Fibroblast of lung (primary cell): ENCODE results near the gene GDF7.

Experiments
- EZH2 ChIP-seq: IDR thresholded peaks from 2 replicates; pipeline ENCODE4 v1.5.1; 2012; ENCODE audit warnings: low read length, control low read depth, mild to moderate bottlenecking; ENCODE audit errors: missing control alignments
- TF ChIP-seq, protein P1 (sequence below), 2 donors: IDR thresholded peaks in 1 of 2; conservative IDR thresholded peaks in 1 of 2; 1 replicate in 1 of 2; 2 replicates in 1 of 2; pipeline ENCODE4 v1.5.1; 2011 to 2012; ENCODE audit warnings: low read length in 2 of 2, control low read depth in 1 of 2, inconsistent platforms in 1 of 2, low read depth in 1 of 2, mild to moderate bottlenecking in 1 of 2

DNA sequence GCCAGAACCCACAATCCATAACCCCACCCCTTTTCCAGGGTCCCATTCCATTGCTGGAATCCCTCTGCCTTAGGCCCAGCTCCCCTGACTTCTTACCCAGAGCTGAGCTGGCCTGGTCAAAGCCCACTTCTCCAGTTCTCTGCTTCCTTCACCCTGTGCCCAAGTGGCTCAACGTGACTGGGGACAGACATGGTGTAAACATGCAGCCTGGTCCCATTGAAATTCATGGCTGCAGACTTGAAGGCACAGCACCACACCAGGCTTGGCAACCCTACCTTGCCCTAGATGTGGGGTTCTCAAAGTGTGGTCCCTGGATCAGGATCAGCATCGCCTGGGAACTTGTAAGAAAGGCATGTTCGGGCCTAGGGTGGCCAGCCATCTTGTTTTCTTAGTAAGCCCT is 19.7 kb upstream of the GDF7 start:
- TF ChIP-seq, protein P1, sequence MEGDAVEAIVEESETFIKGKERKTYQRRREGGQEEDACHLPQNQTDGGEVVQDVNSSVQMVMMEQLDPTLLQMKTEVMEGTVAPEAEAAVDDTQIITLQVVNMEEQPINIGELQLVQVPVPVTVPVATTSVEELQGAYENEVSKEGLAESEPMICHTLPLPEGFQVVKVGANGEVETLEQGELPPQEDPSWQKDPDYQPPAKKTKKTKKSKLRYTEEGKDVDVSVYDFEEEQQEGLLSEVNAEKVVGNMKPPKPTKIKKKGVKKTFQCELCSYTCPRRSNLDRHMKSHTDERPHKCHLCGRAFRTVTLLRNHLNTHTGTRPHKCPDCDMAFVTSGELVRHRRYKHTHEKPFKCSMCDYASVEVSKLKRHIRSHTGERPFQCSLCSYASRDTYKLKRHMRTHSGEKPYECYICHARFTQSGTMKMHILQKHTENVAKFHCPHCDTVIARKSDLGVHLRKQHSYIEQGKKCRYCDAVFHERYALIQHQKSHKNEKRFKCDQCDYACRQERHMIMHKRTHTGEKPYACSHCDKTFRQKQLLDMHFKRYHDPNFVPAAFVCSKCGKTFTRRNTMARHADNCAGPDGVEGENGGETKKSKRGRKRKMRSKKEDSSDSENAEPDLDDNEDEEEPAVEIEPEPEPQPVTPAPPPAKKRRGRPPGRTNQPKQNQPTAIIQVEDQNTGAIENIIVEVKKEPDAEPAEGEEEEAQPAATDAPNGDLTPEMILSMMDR (conservative IDR thresholded peaks at IDR 0.05 in 1 of 2, IDR thresholded peaks at IDR 0.05 in 1 of 2; ENCODE audit: low read depth in 1 of 2, low read length in 2 of 2) = no peak
- TF ChIP-seq EZH2 = no peak
